IPS-18c (cell line): ENCODE measurements around the gene NECTIN1.

Experiments used
- H3K4me3 ChIP-seq: 2 replicates; pipeline ENCODE4 v1.7.0; 2013; ENCODE audit warnings: low read depth, mild to moderate bottlenecking, low read length, moderate library complexity; ENCODE audit not compliant: insufficient read depth
- H3K9me3 ChIP-seq: one replicate; pipeline ENCODE4 v1.6.1; 2013; ENCODE audit warnings: mild to moderate bottlenecking, low read length, moderate library complexity; ENCODE audit not compliant: control insufficient read depth, insufficient read depth

The NECTIN1 gene, protein sequence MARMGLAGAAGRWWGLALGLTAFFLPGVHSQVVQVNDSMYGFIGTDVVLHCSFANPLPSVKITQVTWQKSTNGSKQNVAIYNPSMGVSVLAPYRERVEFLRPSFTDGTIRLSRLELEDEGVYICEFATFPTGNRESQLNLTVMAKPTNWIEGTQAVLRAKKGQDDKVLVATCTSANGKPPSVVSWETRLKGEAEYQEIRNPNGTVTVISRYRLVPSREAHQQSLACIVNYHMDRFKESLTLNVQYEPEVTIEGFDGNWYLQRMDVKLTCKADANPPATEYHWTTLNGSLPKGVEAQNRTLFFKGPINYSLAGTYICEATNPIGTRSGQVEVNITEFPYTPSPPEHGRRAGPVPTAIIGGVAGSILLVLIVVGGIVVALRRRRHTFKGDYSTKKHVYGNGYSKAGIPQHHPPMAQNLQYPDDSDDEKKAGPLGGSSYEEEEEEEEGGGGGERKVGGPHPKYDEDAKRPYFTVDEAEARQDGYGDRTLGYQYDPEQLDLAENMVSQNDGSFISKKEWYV

DNA sequence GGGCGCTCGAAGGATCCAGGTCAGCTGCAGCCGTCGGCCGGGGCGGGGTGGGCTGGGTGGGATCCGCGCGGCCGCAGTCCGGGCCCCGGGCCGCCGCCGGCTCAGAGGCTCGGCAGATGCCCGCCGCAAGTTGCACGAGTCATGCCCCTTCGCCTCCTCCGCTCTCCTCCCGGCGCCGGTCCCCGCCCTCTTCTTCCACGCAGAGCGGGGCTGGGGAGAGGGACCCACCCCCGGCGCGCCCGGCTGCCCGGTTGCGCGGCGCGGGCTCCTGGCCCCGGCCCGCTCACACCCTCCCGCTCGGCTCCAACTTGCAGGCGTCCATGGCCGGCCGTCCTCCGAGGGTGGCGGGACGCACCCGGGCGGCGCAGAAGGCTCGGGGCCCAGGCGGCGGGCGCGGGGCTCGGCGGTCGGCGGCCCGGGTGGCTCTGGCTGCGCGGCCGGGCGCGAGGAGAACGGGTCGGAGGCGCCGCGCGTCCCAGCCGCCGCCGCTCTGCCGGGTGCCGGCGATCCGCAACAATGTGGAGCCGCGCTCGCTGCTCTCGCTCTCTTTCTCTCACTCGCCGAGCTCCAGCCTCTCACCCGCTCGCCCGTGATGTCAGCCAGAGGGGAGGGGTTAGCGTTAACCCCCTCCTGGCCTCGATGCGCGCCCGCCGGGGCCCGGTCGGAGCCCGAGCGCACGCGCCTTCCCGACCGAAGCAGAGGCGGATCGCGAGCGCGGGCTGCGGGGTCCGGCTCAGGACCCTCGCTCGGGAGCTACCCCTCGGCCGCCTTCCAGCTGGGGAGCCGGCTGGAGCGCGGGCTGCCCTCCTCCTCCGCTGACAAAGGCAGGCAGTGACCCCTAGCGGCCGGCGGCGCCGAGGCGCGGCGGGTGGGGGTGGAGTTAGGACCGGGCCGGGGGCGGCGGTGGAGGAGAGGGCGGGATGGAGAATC, at the start of gene NECTIN1:
NECTIN1 (minus strand) TSS at position 550 of the 930 bp plus-strand sequence. CDS start 647 bp downstream, outside the sequence.
- Histone ChIP-seq H3K4me3 (peak within 1 kb of the TSS; percentile 85), H3K9me3 (peaks cover 4% of the 10 kb centered on the region)

DNA sequence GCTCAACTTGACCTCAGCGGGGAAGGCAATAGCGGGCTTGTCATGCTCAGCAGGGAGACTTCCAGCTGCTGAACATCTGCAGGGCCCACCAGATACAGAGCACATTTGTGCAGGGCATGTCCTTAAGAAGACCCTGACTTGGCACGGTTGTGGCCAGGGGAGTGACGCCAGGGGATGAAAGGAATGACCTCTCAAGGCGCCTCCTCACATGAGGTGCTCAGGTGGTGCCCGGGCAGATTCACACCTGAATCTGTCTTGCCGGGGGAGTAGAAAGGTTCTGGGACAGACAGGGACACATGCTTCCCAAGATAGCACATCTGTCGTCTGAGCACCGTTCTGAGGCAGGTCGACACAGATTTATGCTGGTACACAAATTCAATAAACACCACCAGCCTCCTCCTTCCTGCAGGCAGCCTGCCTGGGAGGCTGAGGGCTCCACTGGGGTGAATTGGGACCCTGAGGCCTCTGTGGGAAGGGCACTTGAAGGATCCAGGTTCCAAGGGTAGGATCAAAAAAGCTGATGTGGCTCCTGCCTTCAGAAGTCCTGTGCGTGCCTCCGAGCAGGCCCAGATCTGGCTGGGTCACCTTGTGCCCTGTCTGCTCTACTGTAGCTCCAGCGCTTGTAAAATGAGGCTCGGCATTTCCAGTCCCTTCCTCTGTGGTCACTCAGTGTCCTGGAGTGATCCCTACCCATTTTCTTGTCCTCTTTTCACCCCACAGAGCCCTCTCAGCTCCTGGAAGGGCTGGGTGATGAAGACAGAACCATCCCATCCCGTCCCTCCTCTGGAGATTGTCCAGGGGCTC, 49.6 kb upstream of the NECTIN1 start:
- Histone ChIP-seq H3K4me3 (no peak overlapping the region), H3K9me3 (no peaks in the 10 kb centered on the region)

DNA sequence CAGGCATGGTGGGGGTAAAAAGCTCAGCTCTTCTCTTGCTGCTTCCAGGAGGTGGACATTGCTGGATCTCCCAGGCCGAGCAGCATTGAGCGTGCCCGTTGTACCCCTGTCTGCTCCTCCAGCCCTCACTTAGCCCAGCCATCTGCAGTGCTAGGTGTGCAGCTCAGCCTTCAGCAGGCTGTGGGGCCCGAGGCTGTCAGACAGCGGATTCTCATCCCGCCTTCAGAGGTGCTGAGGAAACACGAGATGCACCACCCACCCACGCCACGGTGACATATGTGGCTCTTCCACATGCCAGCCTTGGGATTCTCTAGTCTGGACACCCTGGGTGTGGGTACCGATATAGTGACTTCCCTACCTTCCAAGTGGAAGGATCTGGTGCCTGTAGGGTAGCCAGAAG, 48.9 kb upstream of the NECTIN1 start:
- H3K9me3 ChIP-seq, result no peaks in the 10 kb centered on the region
- no peak overlapping the region for H3K4me3 ChIP-seq

DNA sequence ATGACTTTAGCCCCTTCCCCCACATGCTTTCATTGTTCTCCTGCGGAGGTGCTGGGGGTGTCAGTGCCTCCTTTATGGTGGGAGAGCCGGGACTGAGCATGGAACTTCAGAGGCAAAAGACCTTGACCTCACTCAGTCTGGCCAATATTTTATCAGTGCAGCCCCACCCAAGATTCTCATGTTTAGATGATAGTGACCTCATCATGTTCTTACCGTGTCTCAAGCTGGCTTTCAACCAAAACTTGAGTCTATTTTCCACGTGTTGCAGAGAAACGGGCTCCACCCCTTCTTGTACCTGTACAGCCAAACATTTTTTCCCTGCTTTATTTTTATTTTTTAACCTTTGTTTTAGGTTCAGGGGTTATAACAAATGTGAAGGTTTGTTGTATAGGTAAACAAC, 47.7 kb upstream of the NECTIN1 start:
- H3K9me3 ChIP-seq, result no peaks in the 10 kb centered on the region
- H3K4me3 ChIP-seq, result no peak overlapping the region

DNA sequence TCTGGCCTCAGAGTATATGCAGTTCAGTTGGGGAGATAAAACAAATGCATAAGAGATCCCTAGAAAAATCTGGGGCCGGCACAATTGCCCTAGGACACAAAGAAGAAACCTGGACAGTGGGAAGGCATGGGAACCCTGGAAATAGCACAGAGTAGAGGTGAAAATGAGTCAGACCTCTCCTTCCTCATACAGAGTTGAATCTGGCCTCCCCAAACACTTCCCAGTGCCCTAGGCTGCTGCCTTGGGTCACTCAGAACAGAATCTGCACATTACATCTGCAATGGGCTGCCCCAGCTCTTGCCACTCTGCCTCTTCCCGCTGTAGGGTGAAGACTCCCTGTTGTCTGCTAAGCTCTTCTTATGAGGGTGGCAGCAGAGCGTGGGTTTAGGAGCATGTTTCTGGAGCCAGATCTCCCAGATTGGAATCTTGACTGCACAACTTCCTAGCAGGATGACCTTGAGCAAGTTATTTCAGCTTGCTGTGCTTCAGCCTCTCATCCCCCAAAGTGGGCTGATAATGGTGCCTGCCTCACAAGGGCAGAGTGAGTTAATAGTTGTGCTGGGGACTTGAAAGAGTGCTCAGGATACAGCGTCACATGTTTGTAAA, 47.1 kb upstream of the NECTIN1 start:
- no peaks in the 10 kb centered on the region for H3K9me3 ChIP-seq
- H3K4me3 ChIP-seq, result no peak overlapping the region

DNA sequence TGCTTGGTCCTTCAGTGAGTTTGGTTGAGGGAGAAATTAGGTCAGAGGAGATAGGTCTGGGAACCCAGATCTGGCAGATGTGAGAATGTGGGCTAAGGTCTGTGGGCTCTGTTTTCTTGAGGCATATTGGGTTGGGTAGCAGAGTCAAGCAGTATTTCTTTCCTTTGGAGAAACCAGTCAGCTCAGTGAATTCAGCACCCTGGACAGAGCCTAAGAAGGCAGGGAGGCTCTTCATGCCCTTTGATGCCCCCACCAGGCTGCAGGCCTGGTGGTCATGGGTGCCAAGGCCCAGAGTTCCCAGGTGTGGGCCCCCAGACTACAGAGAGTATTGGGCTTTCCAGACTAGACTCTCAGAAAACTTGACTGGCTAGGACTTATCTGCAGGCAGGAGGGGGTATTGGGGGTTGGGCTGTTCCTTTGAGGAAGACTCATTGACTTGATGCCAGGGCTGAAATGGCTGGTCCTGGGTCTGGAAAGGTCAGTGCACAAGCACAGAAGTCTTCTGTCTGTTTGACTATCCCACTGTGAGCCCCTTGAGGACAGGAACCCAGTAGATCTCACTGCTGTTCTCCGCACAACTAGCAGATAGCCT, 45.3 kb upstream of the NECTIN1 start:
- Histone ChIP-seq H3K9me3 (no peaks in the 10 kb centered on the region), H3K4me3 (no peak overlapping the region)

DNA sequence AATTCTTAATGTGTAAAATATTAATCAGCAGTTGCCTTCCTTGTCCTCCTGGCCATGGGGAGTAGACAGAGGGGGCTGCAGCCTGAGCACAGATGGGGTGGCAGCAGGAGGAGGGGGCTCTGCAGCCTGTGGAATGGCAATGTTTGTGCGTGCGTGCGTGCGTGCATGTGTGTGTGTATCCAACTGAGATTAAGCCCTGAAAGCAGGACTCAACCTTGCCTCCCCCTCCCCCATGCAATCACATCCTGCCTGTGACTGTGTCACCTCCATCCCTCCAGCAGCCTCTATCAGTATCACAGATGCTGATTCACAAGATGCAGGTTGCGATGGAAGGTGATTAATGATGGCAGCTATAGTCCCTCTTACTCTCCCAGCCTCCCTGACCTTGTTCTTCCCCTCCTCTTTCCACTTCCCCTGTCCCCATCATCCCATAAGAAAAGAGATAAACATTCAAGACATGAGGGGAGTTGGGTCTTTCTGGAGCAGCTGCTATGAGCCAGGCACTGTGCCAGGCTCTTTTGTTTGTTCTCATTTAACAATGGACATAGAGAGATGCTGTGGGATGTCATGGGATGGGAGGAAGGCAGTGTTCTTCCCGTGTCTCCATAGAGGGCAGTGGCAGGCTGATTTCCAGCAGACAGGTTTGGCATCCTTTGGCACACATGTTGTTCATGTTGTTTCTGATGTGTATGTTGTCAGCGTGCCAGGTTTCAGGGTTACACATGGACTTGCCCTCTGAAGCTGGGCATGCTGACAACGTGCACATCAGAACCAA, 43.8 kb upstream of the NECTIN1 start:
- no peaks in the 10 kb centered on the region for H3K9me3 ChIP-seq

DNA sequence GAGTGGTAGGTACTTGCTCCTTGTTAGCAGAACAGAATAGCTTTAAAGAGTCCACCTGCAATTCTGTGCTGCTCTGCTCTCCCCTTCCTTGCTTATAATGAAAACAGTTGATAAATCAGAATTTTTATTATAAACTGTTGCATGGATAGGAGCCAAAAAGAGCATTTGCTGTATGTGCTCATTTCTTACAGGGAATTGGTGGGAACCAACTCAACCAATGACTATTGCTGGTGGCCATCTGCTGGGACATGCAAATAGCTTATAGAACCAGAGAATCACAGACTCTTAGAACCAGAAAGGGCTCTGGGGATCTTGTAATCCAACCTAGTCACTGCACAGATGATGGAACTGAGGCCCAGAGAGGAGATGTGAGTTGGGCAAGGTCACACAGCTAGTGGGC, 43.1 kb upstream of the NECTIN1 start:
- H3K9me3 ChIP-seq, result no peaks in the 10 kb centered on the region

More for the DNA sequence above, 43.8 kb upstream of the NECTIN1 start:
- H3K4me3 ChIP-seq, result no peak overlapping the region

DNA sequence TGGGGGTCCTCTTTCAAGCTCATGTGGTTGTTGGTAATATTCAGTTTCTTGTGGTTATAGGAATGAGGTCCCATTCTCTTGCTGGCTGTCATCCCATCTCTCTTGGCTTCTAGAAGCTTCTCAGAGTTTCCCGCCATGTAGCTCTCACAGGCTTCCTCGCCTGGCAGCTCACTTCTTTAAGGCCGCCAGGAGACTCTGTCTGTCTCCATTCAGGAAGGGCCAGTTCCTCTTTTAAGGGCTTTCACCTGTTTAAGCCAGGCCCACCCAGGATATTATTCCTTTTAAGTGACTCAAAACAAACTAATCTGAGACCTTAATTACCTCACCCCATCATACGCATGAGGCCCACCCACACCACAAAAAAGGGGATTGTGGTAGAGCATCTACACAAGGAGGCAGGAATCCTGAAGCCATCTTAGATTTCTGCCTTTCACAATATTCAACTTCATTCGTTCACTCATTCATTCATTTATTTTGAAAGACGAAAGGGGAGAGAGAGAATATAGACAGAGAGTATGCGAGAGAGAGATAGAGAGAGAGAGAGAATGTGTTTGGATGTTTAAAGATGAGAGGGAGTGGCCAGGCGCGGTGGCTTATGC, 42.3 kb upstream of the NECTIN1 start:
- H3K4me3 ChIP-seq, result no peak overlapping the region
- no peaks in the 10 kb centered on the region for H3K9me3 ChIP-seq

More for the DNA sequence above, 43.1 kb upstream of the NECTIN1 start:
- no peak overlapping the region for H3K4me3 ChIP-seq

DNA sequence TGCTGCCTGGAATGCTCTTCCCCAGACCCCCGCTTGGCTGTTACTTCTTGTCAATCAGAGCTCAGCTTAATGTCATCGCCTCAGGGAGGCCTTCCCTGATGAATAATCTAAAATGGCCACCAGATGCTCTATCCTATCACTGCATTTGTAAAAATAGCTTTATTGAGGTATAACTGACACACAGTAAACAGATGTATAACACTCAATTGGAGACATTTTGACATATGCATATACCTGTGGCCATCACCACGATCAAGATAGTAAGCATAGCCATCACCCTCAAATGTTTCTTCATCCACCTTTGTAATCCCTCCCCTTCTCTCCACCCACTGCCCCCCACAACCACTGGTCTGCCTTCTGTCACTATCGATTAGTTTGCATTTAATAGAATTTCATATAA, 36.6 kb upstream of the NECTIN1 start:
- H3K9me3 ChIP-seq, result no peaks in the 10 kb centered on the region
- H3K4me3 ChIP-seq, result no peak overlapping the region

DNA sequence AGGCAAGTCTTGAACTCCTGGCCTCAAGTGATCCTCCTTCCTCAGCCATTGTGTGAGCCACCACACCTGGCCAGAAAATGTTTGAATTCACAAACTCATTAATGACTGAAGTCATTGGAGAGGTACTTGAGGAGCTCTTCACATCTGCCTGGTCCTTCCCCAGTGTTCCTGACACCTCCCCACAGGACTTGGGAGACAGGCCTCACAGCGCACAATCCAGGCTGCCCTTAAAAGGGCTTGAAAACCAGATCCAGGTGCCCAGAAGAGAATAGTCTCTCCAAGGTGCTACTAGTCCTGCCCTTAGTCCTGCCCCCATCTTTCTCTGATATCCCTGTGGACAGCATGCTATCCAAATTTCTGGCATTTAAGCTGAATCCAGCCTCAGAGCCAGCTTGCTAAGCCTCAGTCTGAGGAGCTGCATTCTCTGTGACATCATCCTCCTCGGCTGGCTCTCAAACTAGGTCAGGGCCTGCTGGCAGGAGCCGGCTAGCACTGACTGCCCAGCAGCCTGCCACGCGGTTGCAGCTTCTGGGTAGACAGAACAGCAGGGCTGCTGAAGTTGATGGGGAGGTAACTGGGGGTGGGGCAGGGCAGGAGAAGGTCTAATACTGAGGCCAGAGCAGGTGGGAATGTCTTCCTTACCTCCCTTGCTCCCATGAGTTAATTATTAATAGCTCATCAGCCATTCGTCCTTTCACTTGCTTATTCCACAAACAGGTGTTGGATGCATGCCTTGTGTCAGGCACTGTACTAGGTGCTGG, 35.3 kb upstream of the NECTIN1 start:
- H3K9me3 ChIP-seq, result no peaks in the 10 kb centered on the region
- H3K4me3 ChIP-seq, result no peak overlapping the region

DNA sequence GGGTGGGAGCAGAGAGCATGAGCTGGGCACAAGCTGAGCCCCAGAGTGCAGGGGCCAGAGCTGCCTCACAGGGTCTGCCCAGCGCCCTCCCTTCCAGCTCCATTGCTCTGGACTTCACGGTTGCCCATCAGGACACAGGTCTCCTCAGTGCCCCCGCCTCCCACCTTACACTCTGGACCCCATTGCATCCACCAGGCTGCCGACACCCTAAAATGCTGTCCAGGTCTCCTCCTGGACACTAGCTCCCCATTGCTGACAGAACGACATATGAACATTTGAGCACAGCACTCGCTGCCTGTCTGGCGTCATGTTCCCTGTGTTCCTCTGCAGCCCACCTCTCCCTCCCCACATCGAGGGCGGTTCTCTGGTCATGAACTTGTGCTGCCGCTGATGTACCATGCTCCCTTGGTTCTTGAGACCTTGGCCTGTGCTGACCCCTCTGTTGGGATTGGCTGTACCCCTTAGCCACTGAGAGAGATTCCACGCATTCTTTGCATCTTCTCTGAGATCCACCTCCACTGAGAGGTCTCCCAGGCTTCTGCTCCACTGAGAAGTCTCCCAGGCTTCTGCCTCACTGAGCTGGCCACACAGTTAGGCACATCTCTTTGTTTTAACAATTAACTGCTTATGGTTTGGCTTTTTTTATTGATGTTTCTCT, 34.2 kb upstream of the NECTIN1 start:
- H3K4me3 ChIP-seq, result no peak overlapping the region

DNA sequence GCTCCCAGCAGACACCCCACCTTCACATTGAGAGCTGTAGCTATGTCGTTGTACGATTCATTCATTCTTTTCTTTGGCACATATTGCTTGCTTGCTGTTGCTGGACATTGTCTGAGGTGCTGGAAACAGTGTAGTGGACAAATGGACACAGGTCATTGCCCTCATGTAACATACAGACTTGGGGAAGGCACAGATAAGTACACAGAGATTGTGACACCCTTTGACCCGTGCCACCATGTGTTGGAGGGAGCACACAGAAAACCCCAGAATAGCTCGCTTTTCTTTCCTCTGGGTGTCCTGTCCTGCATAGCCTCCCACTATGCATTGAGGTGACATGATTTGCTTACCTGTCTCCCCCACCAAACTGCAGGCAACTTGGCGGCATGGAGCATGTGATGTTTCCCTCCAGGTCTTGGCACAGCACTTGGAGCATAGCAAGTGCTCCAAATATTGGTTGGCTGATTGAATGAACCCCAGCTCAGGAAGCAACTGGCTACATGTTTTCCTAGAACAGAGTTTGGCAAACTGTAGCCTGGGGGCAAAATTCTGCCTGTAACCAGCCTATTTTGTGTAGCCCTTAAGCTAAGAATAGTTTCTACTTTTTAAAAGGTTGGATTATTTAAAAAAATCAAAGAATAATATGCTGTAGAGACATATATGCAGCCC, 30.9 kb upstream of the NECTIN1 start:
- Histone ChIP-seq H3K4me3 (no peak overlapping the region), H3K9me3 (no peaks in the 10 kb centered on the region)

More for the DNA sequence above, 34.2 kb upstream of the NECTIN1 start:
- no peaks in the 10 kb centered on the region for H3K9me3 ChIP-seq

DNA sequence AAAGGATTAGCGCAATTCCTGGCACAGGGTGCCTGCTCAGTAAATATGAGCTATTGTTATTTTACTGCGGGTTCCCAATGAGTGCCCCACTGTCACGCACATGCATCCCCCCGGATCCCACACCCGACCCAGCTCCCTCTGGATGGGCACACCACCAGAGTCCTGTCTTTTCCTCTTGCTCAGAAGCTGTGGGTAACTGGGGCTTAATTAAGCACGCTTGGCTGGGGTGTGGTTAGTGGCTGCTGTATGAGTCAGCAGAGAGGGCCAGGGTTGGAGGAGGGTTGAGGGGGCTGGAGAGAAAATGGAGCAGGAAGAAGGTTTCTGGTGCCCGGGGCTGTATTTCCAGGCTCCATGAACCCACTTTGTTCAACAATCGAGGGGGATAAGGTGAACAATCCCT, 30.3 kb upstream of the NECTIN1 start:
- Histone ChIP-seq H3K9me3 (no peaks in the 10 kb centered on the region), H3K4me3 (no peak overlapping the region)
